Upper lobe of right lung (tissue), 1 donor: ENCODE measurements around the gene BNC2. TPM values are rescaled to one million over a fixed set of nuclear protein-coding genes. Genes with fewer than 3 reads are reported as not detected.

Experiments used
- ATAC-seq: fragments of 200-7000 bp; cut with Tn5 transposase; one replicate; pipeline ENCODE4 v1.9.1; 2020; ENCODE audit warnings: mild to moderate bottlenecking, moderate library complexity
- DNase-seq: peaks from one replicate; pipeline ENCODE4 v3.0.0-alpha.2; 2020
- H3K27ac ChIP-seq: fragments of 200-600 bp; one replicate; pipeline ENCODE4 v1.8.0; 2022
- H3K27me3 ChIP-seq: fragments of 200-600 bp; one replicate; pipeline ENCODE4 v1.8.0; 2022; ENCODE audit warnings: mild to moderate bottlenecking
- H3K36me3 ChIP-seq: fragments of 200-600 bp; one replicate; pipeline ENCODE4 v1.8.0; 2022
- H3K4me1 ChIP-seq: fragments of 200-600 bp; one replicate; pipeline ENCODE4 v1.8.0; 2022
- H3K4me3 ChIP-seq: fragments of 200-600 bp; one replicate; pipeline ENCODE4 v1.8.0; 2022; ENCODE audit warnings: mild to moderate bottlenecking
- H3K9me3 ChIP-seq: fragments of 200-600 bp; one replicate; pipeline ENCODE4 v1.8.0; 2022
- CTCF ChIP-seq: fragments of 200-600 bp; IDR thresholded peaks from one replicate; pipeline ENCODE4 v1.8.0; 2022; ENCODE audit warnings: antibody characterized with exemption
- intact Hi-C: fragments of 100-400 bp; cut with DNase I; formaldehyde crosslinking; loops from one replicate; pipeline ENCODE4 v1.11.0; 2022
- total RNA-seq: library from RNA; stranded (reverse); fragmentation: NEBNext Ultra II Directional; extraction: Animal tissue kit (Norgen Biotek cat#: 25700); gene quantifications from one replicate; pipeline ENCODE4 v1.2.1, GENCODE V29; 2021
- donor health status: DM: no; HTN: yes; CAD: no; lungs with severe emphysema.

The BNC2 gene
- total RNA-seq, 1 donor from 2014 or later = 18.1 TPM

- intact Hi-C loops = no loop called here
These were observed 314.7 kb downstream of the BNC2 start for GRCh38 chr9:16555802-16556201.

GRCh38 chr9:16553869-16554540, 316.5 kb downstream of the BNC2 start:
- intact Hi-C loops = no loop called here
- ATAC-seq = no peak
- no peak overlapping the region for H3K4me3 ChIP-seq
- H3K36me3 ChIP-seq = no peaks in the 10 kb centered on the region
- no peak for TF ChIP-seq CTCF
- H3K27ac ChIP-seq = no peak overlapping the region
- H3K9me3 ChIP-seq = no peaks in the 10 kb centered on the region
- H3K27me3 ChIP-seq = no peaks in the 10 kb centered on the region
- no peak for DNase-seq
- no peaks in the 10 kb centered on the region for H3K4me1 ChIP-seq

More at GRCh38 chr9:16555802-16556201, 314.7 kb downstream of the BNC2 start:
- Histone ChIP-seq H3K9me3 (no peaks in the 10 kb centered on the region), H3K27me3 (no peaks in the 10 kb centered on the region), H3K4me1 (no peaks in the 10 kb centered on the region), H3K4me3 (no peak overlapping the region), H3K36me3 (no peaks in the 10 kb centered on the region), H3K27ac (no peak overlapping the region)
- no peak for TF ChIP-seq CTCF
- ATAC-seq = no peak
- DNase-seq = no peak

DNA sequence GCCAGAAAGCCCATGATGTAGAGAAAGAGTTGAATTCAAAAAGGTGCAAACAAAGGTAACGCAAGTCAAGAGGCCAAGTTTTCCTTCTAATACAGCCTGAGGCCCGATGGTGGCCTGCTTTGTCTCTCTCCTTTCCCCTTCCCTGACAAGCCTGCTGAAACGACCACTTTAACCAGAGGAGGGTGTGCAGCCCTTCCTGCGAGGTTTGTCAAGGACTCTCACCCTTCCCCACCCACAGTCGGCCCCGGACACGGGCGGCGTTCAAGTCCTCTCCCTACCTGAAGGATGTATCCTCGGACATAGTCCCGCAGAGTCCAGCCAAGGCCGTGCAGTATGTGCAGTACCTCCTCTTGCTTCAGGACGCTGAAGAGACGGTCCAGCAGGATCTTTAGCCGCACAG, 318.2 kb downstream of the BNC2 start:
- DNase-seq = peak; percentile 65
- H3K9me3 ChIP-seq = no peaks in the 10 kb centered on the region
- no peaks in the 10 kb centered on the region for H3K27me3 ChIP-seq
- H3K4me3 ChIP-seq = no peak overlapping the region
- no peak overlapping the region for H3K27ac ChIP-seq
- no peaks in the 10 kb centered on the region for H3K4me1 ChIP-seq
- H3K36me3 ChIP-seq = no peaks in the 10 kb centered on the region
- peak; percentile 40 for ATAC-seq
- intact Hi-C loops = no loop called here
- no peak for TF ChIP-seq CTCF

GRCh38 chr9:16551692-16552091, 318.8 kb downstream of the BNC2 start:
- H3K4me3 ChIP-seq = no peak overlapping the region
- no peak for DNase-seq
- no peak for TF ChIP-seq CTCF
- intact Hi-C loops = no loop called here
- no peaks in the 10 kb centered on the region for H3K4me1 ChIP-seq
- H3K27me3 ChIP-seq = no peaks in the 10 kb centered on the region
- H3K36me3 ChIP-seq = no peaks in the 10 kb centered on the region
- peak; percentile 76 for ATAC-seq
- no peak overlapping the region for H3K27ac ChIP-seq
- H3K9me3 ChIP-seq = no peaks in the 10 kb centered on the region

DNA sequence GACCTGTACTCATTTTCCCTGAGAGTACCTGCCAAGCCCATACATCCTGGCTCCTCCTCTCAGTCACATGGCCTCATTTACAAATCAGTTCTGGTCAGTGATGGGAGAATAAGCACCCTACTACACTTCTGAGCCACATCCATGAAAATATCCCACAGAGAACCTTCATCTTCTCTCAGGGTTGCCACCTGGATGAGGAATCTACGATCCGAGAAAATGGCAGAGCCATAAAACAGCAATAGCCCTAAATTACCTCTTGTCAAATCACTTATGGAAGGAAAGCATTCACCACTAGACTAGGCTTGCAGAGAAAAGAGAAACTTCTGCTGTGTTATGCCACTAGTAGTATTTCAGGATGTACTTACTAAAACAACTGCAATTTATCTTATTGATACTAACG, 324.8 kb downstream of the BNC2 start:
- Histone ChIP-seq H3K36me3 (no peaks in the 10 kb centered on the region), H3K9me3 (no peaks in the 10 kb centered on the region), H3K4me1 (no peaks in the 10 kb centered on the region), H3K27ac (no peak overlapping the region), H3K27me3 (no peaks in the 10 kb centered on the region), H3K4me3 (no peak overlapping the region)
- no peak for TF ChIP-seq CTCF
- DNase-seq = no peak
- ATAC-seq = no peak
- intact Hi-C loops = no loop called here

DNA sequence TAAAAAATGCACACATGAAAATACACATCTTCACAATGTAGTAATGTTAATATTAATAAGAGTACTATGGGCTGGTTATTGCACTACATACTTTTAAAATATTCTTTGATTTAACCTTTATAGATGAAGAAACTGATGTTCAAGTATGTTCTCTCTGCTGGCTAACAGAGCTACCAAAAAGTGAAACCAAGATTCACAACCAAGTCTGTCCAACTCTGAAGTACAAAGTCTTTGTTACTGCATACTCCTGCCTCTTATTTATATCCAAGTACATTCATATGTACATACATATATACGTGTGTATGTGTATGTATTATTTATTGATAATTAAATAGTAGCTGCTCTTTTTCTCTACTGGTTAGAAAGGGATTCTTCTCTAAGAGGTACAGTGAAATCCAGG, 325.6 kb downstream of the BNC2 start:
- no peak for ATAC-seq

More for the DNA sequence above, 325.6 kb downstream of the BNC2 start:
- H3K9me3 ChIP-seq = no peaks in the 10 kb centered on the region
- H3K36me3 ChIP-seq = no peaks in the 10 kb centered on the region
- no peak overlapping the region for H3K27ac ChIP-seq
- no peaks in the 10 kb centered on the region for H3K27me3 ChIP-seq
- H3K4me3 ChIP-seq = no peak overlapping the region
- TF ChIP-seq CTCF = no peak
- DNase-seq = no peak
- no peaks in the 10 kb centered on the region for H3K4me1 ChIP-seq
- intact Hi-C loops = no loop called here
